ENCODE data around the gene ATP13A5.

The ATP13A5 gene

GRCh38 chr3:193253986-193254660, 124.4 kb downstream of the ATP13A5 start:
- no peak for DNase-seq (ENCODE audit: low read depth)

GRCh38 chr3:193250492-193250891, 128.1 kb downstream of the ATP13A5 start:
- no peak for DNase-seq (ENCODE audit: low read depth)

- DNase-seq (ENCODE audit: low read depth) = no peak
These were observed 129.6 kb downstream of the ATP13A5 start for GRCh38 chr3:193248848-193249468.

GRCh38 chr3:193243571-193243970, 135.0 kb downstream of the ATP13A5 start:
- no peak for DNase-seq (ENCODE audit: low read depth)

- DNase-seq (ENCODE audit: low read depth) = no peak
These were observed 136.8 kb downstream of the ATP13A5 start for GRCh38 chr3:193241716-193242115.

GRCh38 chr3:193240850-193241706, 137.5 kb downstream of the ATP13A5 start, which contains the start of gene PLAAT1:
Gene PLAAT1 (plus strand): TSS chr3:193241222. CDS start chr3:193255651, 14,429 bp downstream.
- peak; percentile 21 for DNase-seq (ENCODE audit: low read depth)

- DNase-seq (ENCODE audit: low read depth) = peak; percentile 18
These were observed 138.1 kb downstream of the ATP13A5 start for GRCh38 chr3:193240436-193240849.

- no peak for DNase-seq (ENCODE audit: low read depth)
These were observed 141.5 kb downstream of the ATP13A5 start for GRCh38 chr3:193237030-193237429.

- no peak for DNase-seq (ENCODE audit: low read depth)
These were observed 142.0 kb downstream of the ATP13A5 start for GRCh38 chr3:193236599-193236998.

GRCh38 chr3:193231201-193231600, 147.4 kb downstream of the ATP13A5 start:
- DNase-seq (ENCODE audit: low read depth) = no peak

- no peak for DNase-seq (ENCODE audit: low read depth)
These were observed 147.9 kb downstream of the ATP13A5 start for GRCh38 chr3:193230610-193231009.

- DNase-seq (ENCODE audit: low read depth) = no peak
These were observed 148.6 kb downstream of the ATP13A5 start for GRCh38 chr3:193229851-193230420.

GRCh38 chr3:193228206-193228605, 150.3 kb downstream of the ATP13A5 start:
- DNase-seq (ENCODE audit: low read depth) = no peak

- no peak for DNase-seq (ENCODE audit: low read depth)
These were observed 153.0 kb downstream of the ATP13A5 start for GRCh38 chr3:193225302-193226125.

All from CMK (cell line).